GM19452 (cell line): Measurements from ENCODE around the gene GPR139.

Experiments used
- ATAC-seq: cut with Tn5 transposase; IDR thresholded peaks from one replicate; pipeline ENCODE4 v1.9.1; 2021; ENCODE audit not compliant: unreplicated experiment

GPR139 gene

DNA sequence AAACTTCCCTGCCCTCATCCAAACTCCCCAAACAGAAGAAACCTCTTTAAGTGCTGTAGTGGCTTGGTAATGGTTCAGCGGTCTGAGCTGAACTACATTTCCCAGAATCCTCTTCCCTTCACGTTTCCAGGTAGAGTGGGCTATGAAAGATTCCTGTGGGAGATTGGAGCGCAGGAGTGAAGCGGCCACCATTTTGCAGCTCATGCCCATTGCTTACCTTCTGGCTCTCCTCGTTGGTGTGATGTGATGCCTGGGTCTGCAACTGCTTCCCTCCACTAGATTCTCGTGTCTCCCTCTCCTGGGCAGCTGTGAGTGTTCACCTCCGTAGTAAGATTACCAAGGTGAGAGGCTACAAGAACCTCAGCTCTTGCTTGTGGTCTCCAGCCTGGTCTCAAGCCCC lies 82.1 kb downstream of the GPR139 start:
- ATAC-seq, result no peak

DNA sequence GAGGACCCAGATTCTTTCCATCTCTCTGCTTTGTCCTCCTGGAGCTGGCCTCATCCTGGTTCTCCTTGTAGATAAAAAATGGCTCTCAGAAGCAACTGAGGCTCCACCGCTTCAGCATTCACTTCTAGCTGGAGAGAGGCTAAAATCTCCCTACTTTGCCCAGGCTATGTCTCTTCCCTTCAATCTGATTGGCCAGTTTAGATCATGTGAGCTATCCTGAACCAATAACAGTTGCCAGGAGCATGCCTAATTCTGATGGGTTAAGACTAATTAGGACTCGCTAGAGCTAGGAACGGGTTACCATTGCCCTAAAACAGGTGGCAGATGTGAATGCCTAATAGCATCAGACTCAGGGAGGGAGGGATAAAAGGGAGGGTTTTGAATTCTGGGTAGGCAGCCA lies 89.6 kb downstream of the GPR139 start:
- no peak for ATAC-seq
